B cell (primary cell): ENCODE measurements around the gene KIAA0586.

Source experiments
- CTCF ChIP-seq: fragments of 200-600 bp; IDR thresholded peaks from one replicate; pipeline ENCODE4 v1.8.0; 2022; ENCODE audit warnings: antibody characterized with exemption, mild to moderate bottlenecking
- EZH2 ChIP-seq: IDR thresholded peaks from 2 replicates; pipeline ENCODE4 v1.6.1; 2012; ENCODE audit warnings: borderline replicate concordance, low read depth, mild to moderate bottlenecking, moderate library complexity, low read length; ENCODE audit not compliant: insufficient read depth, poor library complexity, severe bottlenecking

- TF ChIP-seq EZH2 (no peak), CTCF (no peak)
Observed at GRCh38 chr14:58533446-58533845, 105.9 kb downstream of the KIAA0586 start.
